Panc1 (cell line): Measurements from ENCODE around the gene ALOX5AP. TPM values are rescaled to one million over a fixed set of nuclear protein-coding genes. Genes with fewer than 3 reads are reported as not detected.
A peak's percentile ranks its signal among the peaks of the same experiment; 100 is the strongest.

Experiments used
- ATAC-seq: fragments of 200-7000 bp; cut with Tn5 transposase; 2 replicates; pipeline ENCODE4 v1.9.1; 2020; ENCODE audit warnings: mild to moderate bottlenecking, moderate library complexity
- BruUV-seq: library from RNA; stranded (reverse); fragments of 400-500 nt; replicated peaks from 2 replicates; lab custom pipeline; 2021; lab: Mats Ljungman, UMichigan
- CTCF ChIA-PET: fragments of 300-600 bp; sonication (Branson Sonifier 250); formaldehyde crosslinking; loops from one replicate; lab custom pipeline; 2022; ENCODE audit warnings: antibody characterized with exemption; lab: Charles Lee
- POLR2A ChIA-PET: fragments of 300-600 bp; sonication (Branson Sonifier 250); formaldehyde crosslinking; loops from one replicate; lab custom pipeline; 2022; ENCODE audit warnings: antibody characterized with exemption; lab: Charles Lee
- DNase-seq: peaks from one replicate; pipeline ENCODE4 v3.0.0-alpha.2; 2010; ENCODE audit warnings: low read depth, low spot score
- H3K27ac ChIP-seq: 2 replicates; pipeline ENCODE4 v1.5.1; 2011; ENCODE audit warnings: mild to moderate bottlenecking, low read length, inconsistent platforms
- H3K27me3 ChIP-seq: fragments of 200-500 bp; sonication (Bioruptor generic); 2 replicates; pipeline ENCODE4 v1.6.0; 2014; ENCODE audit warnings: low read length, inconsistent platforms; ENCODE audit not compliant: control insufficient read depth, insufficient read depth
- H3K36me3 ChIP-seq: fragments of 200-500 bp; sonication (Bioruptor generic); 2 replicates; pipeline ENCODE4 v1.5.1; 2014; ENCODE audit warnings: inconsistent platforms, mild to moderate bottlenecking, low read length, moderate library complexity; ENCODE audit not compliant: control insufficient read depth, insufficient read depth
- H3K4me1 ChIP-seq: 2 replicates; pipeline ENCODE4 v1.5.1; 2011; ENCODE audit warnings: inconsistent platforms, mild to moderate bottlenecking, low read length, moderate library complexity; ENCODE audit not compliant: control insufficient read depth, insufficient read depth
- H3K4me3 ChIP-seq, 2 experiments: 2 replicates each; pipeline ENCODE4 v1.5.1; 2011 to 2012; ENCODE audit warnings: low read depth in 2 of 2, low read length in 2 of 2, mild to moderate bottlenecking in 2 of 2, inconsistent platforms in 1 of 2, moderate library complexity in 1 of 2
- H3K9me3 ChIP-seq: fragments of 200-500 bp; sonication (Bioruptor generic); 2 replicates; pipeline ENCODE4 v1.5.1; 2014; ENCODE audit warnings: low read depth, mild to moderate bottlenecking, inconsistent platforms, low read length, moderate library complexity; ENCODE audit not compliant: control insufficient read depth, insufficient read depth
- POLR2AphosphoS5 ChIP-seq: IDR thresholded peaks from 2 replicates; pipeline ENCODE4 v1.6.1; 2012; ENCODE audit warnings: mild to moderate bottlenecking, low read depth, low read length, moderate library complexity
- SIN3A ChIP-seq: IDR thresholded peaks from 2 replicates; pipeline ENCODE4 v1.6.1; 2012; ENCODE audit warnings: low read depth, mild to moderate bottlenecking, low read length, moderate library complexity, borderline replicate concordance; ENCODE audit not compliant: insufficient read depth
- TCF7L2 ChIP-seq: IDR thresholded peaks from 2 replicates; pipeline ENCODE4 v1.6.1; 2011; ENCODE audit warnings: mild to moderate bottlenecking, low read depth, low read length, inconsistent platforms
- in situ Hi-C: cut with HindIII; loops from 2 replicates; pipeline ENCODE4 v1.10.0; 2016; ENCODE audit warnings: low sequenced_read_pairs, low pct_unique_long_range_greater_than_20kb
- intact Hi-C: fragments of 100-400 bp; cut with micrococcal nuclease; formaldehyde crosslinking; loops from one replicate; pipeline ENCODE4 v1.10.0; 2022; ENCODE audit not compliant: unreplicated experiment
- total RNA-seq: library from RNA; stranded (reverse); gene quantifications from one replicate; pipeline ENCODE4 v1.2.1, GENCODE V29; 2021; ENCODE audit not compliant: unreplicated experiment
- TF ChIP-seq, protein P1 (sequence below): fragments of 450-650 bp; IDR thresholded peaks from 2 replicates; pipeline ENCODE4 v1.5.1; 2017; ENCODE audit warnings: mild to moderate bottlenecking
- TF ChIP-seq, protein P2 (sequence below), 2 experiments: IDR thresholded peaks; 2 replicates each; pipeline ENCODE4 v1.6.1; 2011 to 2012; ENCODE audit warnings: low read depth in 2 of 2, control low read depth in 1 of 2, low read length in 1 of 2, mild to moderate bottlenecking in 1 of 2, moderate library complexity in 1 of 2; ENCODE audit not compliant: insufficient read depth in 1 of 2

ALOX5AP gene
- total RNA-seq, 1 experiment from 2014 or later = 2.1 TPM

DNA sequence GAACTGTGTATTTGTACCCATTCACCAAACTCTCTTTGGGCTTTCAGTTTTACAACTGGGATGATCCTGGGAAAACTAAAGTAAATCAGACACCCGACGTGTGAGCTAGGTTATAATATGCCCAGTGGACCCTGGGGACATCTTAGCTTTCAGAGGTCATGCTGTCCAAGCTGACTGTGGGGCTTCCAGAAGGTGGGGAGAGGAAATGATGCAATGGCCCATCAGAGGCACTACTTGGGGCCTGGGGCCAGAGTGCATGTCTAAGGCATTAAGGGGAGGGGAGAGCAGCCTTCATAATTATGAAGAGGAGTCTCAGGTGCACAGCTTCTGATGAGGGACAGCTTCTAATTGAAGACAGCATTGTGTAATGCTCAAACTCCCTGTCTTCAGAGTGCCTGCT, 30.9 kb downstream of the ALOX5AP start:
- intact Hi-C loops (no loop called here), in situ Hi-C loops (no loop called here)
- Histone ChIP-seq H3K27ac (peak overlapping the region; percentile 23; the same call in 1 of the 2 replicates), H3K36me3 (no peaks in the 10 kb centered on the region), H3K4me3 (no peak overlapping the region), H3K9me3 (no peaks in the 10 kb centered on the region), H3K27me3 (no peaks in the 10 kb centered on the region), H3K4me1 (no peaks in the 10 kb centered on the region; the same call in 1 of the 2 replicates)
- POLR2A ChIA-PET = no interaction called here
- no peak for DNase-seq
- TF ChIP-seq, protein P1, sequence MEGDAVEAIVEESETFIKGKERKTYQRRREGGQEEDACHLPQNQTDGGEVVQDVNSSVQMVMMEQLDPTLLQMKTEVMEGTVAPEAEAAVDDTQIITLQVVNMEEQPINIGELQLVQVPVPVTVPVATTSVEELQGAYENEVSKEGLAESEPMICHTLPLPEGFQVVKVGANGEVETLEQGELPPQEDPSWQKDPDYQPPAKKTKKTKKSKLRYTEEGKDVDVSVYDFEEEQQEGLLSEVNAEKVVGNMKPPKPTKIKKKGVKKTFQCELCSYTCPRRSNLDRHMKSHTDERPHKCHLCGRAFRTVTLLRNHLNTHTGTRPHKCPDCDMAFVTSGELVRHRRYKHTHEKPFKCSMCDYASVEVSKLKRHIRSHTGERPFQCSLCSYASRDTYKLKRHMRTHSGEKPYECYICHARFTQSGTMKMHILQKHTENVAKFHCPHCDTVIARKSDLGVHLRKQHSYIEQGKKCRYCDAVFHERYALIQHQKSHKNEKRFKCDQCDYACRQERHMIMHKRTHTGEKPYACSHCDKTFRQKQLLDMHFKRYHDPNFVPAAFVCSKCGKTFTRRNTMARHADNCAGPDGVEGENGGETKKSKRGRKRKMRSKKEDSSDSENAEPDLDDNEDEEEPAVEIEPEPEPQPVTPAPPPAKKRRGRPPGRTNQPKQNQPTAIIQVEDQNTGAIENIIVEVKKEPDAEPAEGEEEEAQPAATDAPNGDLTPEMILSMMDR = no peak
- TF ChIP-seq, protein P2, sequence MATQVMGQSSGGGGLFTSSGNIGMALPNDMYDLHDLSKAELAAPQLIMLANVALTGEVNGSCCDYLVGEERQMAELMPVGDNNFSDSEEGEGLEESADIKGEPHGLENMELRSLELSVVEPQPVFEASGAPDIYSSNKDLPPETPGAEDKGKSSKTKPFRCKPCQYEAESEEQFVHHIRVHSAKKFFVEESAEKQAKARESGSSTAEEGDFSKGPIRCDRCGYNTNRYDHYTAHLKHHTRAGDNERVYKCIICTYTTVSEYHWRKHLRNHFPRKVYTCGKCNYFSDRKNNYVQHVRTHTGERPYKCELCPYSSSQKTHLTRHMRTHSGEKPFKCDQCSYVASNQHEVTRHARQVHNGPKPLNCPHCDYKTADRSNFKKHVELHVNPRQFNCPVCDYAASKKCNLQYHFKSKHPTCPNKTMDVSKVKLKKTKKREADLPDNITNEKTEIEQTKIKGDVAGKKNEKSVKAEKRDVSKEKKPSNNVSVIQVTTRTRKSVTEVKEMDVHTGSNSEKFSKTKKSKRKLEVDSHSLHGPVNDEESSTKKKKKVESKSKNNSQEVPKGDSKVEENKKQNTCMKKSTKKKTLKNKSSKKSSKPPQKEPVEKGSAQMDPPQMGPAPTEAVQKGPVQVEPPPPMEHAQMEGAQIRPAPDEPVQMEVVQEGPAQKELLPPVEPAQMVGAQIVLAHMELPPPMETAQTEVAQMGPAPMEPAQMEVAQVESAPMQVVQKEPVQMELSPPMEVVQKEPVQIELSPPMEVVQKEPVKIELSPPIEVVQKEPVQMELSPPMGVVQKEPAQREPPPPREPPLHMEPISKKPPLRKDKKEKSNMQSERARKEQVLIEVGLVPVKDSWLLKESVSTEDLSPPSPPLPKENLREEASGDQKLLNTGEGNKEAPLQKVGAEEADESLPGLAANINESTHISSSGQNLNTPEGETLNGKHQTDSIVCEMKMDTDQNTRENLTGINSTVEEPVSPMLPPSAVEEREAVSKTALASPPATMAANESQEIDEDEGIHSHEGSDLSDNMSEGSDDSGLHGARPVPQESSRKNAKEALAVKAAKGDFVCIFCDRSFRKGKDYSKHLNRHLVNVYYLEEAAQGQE (IDR thresholded peaks at IDR 0.05; ENCODE audit: insufficient read depth in 1 of 2, low read depth in 2 of 2, low read length in 1 of 2) = no peak
- TF ChIP-seq POLR2AphosphoS5 (no peak), TCF7L2 (no peak), SIN3A (no peak)
- CTCF ChIA-PET = no interaction called here
- no TSS peak for BruUV-seq
- ATAC-seq = no peak

DNA sequence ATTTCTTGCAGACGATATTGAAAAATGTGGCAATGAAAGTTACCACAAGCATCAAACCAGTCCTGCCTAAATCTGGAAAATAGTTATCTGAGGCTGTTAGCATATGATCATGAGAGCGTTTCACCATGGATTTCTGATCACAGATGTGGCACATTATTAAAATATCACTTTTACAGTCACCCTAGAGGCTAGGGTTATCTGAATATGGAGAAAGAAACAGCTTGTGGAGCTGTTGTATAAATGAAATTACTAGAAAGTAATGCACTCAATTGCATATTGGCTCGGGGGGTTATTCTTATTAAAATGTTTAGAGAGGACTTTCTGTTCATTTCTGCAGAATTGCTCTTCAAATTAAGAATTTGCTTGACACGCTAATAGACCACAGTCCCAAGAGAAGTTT, 35.6 kb downstream of the ALOX5AP start:
- DNase-seq (no peak), ATAC-seq (no peak)
- TF ChIP-seq SIN3A = no peak
- TF ChIP-seq, protein P1 = no peak
- TF ChIP-seq TCF7L2 = no peak
- TF ChIP-seq, protein P2 (IDR thresholded peaks at IDR 0.05; ENCODE audit: insufficient read depth in 1 of 2, low read depth in 2 of 2, low read length in 1 of 2) = no peak
- TF ChIP-seq POLR2AphosphoS5 = no peak
- Histone ChIP-seq H3K27me3 (no peaks in the 10 kb centered on the region), H3K36me3 (no peaks in the 10 kb centered on the region), H3K4me3 (no peak overlapping the region), H3K4me1 (no peaks in the 10 kb centered on the region; the same call in 1 of the 2 replicates), H3K27ac (no peak overlapping the region), H3K9me3 (no peaks in the 10 kb centered on the region)
- intact Hi-C loops = no loop called here
- CTCF ChIA-PET = no interaction called here
- BruUV-seq = no TSS peak
- in situ Hi-C loops = no loop called here
- POLR2A ChIA-PET = no interaction called here
